Lower leg skin (tissue), 4 donors: ENCODE measurements around the gene LRRC53. TPM values are rescaled to one million over a fixed set of nuclear protein-coding genes. Genes with fewer than 3 reads are reported as not detected.

Source experiments
- DNase-seq, 2 donors: peaks; one replicate each; pipeline ENCODE4 v3.0.0-alpha.2; 2019; ENCODE audit warnings: low spot score in 2 of 2
- H3K4me3 ChIP-seq: fragments of 200-600 bp; sonication (generic); 2 replicates; pipeline ENCODE4 v1.5.1; 2017; ENCODE audit warnings: mild to moderate bottlenecking, low read depth; ENCODE audit not compliant: poor library complexity, severe bottlenecking
- POLR2A ChIP-seq, 2 donors: fragments of 450-650 bp; IDR thresholded peaks; one replicate each; pipeline ENCODE4 v1.6.1; 2016 to 2017; ENCODE audit warnings: antibody characterized with exemption in 2 of 2, mild to moderate bottlenecking in 1 of 2, moderate library complexity in 1 of 2
- WGBS, 2 donors: methylation state at CpG; one replicate each; pipeline ENCODE4 v1.1.5; 2018; 5-methylcytosine and 5-hydroxymethylcytosine counted together
- intact Hi-C: fragments of 100-400 bp; cut with DNase I; formaldehyde crosslinking; loops from one replicate; pipeline ENCODE4 v1.15.0; 2023; ENCODE audit warnings: low total_unique reads
- total RNA-seq, 4 donors: library from RNA; depleted of rRNA; stranded (reverse); fragments of >200 nt; gene quantifications; one replicate each; pipeline ENCODE4 v1.1.0, GENCODE V29; 2016
- TF ChIP-seq, protein P1 (sequence below), 3 donors: fragments of 450-650 bp; IDR thresholded peaks; one replicate each; pipeline ENCODE4 v1.5.1; 2016; ENCODE audit warnings: antibody characterized with exemption in 3 of 3, mild to moderate bottlenecking in 3 of 3, moderate library complexity in 2 of 3

LRRC53 gene
- total RNA-seq, 4 donors from 2014 or later: not detected

GRCh38 chr1:74504125-74504932 is 8.1 kb downstream of the LRRC53 start:
- no peak for DNase-seq
- WGBS, 2 donors: 42% methylated on average over 15 of the region's 15 CpGs
- H3K4me3 ChIP-seq: no peak overlapping the region
- TF ChIP-seq POLR2A (IDR thresholded peaks at IDR 0.05): no peak
- TF ChIP-seq, protein P1, sequence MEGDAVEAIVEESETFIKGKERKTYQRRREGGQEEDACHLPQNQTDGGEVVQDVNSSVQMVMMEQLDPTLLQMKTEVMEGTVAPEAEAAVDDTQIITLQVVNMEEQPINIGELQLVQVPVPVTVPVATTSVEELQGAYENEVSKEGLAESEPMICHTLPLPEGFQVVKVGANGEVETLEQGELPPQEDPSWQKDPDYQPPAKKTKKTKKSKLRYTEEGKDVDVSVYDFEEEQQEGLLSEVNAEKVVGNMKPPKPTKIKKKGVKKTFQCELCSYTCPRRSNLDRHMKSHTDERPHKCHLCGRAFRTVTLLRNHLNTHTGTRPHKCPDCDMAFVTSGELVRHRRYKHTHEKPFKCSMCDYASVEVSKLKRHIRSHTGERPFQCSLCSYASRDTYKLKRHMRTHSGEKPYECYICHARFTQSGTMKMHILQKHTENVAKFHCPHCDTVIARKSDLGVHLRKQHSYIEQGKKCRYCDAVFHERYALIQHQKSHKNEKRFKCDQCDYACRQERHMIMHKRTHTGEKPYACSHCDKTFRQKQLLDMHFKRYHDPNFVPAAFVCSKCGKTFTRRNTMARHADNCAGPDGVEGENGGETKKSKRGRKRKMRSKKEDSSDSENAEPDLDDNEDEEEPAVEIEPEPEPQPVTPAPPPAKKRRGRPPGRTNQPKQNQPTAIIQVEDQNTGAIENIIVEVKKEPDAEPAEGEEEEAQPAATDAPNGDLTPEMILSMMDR (IDR thresholded peaks at IDR 0.05): no peak
- intact Hi-C loops: no loop called here

- intact Hi-C loops: no loop called here
- 73 to 75% methylated on average over 2 of the region's 2 CpGs for WGBS, 2 donors
- no peak overlapping the region for H3K4me3 ChIP-seq
- DNase-seq: no peak
- TF ChIP-seq POLR2A (IDR thresholded peaks at IDR 0.05): no peak
- TF ChIP-seq, protein P1 (IDR thresholded peaks at IDR 0.05): no peak
Observed at GRCh38 chr1:74502858-74503257, 9.6 kb downstream of the LRRC53 start.

DNA sequence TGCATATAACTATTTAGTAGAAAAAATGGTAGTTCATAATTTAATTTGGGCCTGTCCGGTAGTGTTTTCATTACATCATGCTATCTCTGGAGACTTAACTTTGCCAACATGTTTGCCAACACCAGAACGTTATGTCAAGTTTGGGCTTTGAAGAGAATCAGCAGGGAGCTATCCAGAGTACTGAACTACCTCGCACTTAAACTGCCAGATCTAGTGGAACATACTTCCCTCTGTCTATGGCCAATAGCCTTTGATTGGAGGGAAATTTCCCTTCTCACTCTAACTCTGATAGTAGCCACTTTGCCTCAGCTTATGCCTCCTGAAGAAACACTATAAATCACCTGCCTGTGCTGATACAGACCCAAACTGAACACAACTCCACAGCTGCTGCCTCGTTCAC is 10.0 kb downstream of the LRRC53 start:
- intact Hi-C loops: no loop called here
- no peak for TF ChIP-seq POLR2A (IDR thresholded peaks at IDR 0.05)
- TF ChIP-seq, protein P1 (IDR thresholded peaks at IDR 0.05): no peak
- H3K4me3 ChIP-seq: no peak overlapping the region
- no peak for DNase-seq
- WGBS, 2 donors: 28 to 34% methylated on average over 4 of the region's 4 CpGs

DNA sequence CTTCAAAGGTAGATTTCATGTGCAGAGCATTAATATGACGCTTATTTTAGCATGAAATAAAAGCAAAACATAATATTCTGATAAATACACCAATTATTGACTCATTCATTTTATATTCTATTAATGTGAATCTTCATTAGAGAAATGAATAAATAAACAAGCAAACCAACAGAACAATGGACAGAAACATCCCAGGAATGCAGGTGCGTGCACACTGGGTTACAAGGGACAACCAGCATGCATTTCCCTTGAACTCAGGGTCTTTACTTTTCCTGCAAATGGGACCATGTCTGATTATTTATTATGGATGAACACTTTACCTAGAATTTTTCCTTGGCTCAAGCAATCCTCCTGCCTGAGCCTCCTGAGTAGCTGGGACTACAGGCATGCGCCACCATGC is 13.5 kb downstream of the LRRC53 start:
- no peak overlapping the region for H3K4me3 ChIP-seq
- WGBS, 2 donors: 81 to 92% methylated on average over 3 of the region's 3 CpGs
- intact Hi-C loops: no loop called here
- TF ChIP-seq, protein P1 (IDR thresholded peaks at IDR 0.05): no peak
- TF ChIP-seq POLR2A (IDR thresholded peaks at IDR 0.05): no peak
- no peak for DNase-seq

DNA sequence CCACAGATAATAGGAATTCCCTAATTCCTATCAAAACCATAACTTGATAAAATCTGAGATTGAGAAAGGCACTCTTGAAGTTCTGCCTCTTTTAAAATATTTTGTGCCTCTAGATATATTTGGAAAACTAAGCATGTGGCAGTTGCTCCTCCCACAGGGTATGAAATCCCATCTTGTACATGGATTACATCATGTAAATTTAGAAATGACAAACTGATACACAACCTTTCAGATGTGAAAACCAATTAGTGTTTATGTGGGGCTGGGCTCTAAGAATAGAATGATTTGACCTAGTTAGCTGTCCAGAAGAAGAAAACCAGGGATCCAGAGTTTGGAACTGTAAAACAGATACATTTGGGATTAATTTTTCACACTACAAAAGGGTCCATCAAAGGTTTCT is 15.7 kb downstream of the LRRC53 start:
- TF ChIP-seq, protein P1 (IDR thresholded peaks at IDR 0.05): no peak
- no peak for TF ChIP-seq POLR2A (IDR thresholded peaks at IDR 0.05)
- intact Hi-C loops: no loop called here
- H3K4me3 ChIP-seq: no peak overlapping the region
- no peak for DNase-seq

DNA sequence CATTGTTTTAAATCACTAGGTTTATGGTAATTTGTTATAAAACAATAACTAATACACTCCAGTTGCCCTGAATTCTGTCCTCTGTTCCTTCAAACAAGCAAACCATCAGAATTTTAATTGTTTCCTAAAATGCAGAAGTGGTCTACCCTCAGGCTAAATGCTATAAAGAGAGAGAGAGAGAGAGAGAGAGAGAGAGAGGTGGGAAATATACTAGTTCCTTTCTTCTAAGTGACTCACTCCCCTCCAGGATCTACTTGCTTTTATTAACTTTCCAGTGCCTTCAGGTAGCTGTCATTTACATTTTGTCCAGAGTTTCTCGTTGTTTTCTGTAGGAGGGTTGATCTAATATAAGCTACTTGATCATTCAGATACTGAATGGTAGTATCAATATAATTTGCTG is 26.4 kb downstream of the LRRC53 start:
- TF ChIP-seq POLR2A (IDR thresholded peaks at IDR 0.05): no peak
- TF ChIP-seq, protein P1 (IDR thresholded peaks at IDR 0.05): no peak
- intact Hi-C loops: no loop called here
- H3K4me3 ChIP-seq: no peak overlapping the region
- no peak for DNase-seq
- 39 to 62% methylated on average over 1 of the region's 1 CpG for WGBS, 2 donors
